ENCODE results near the gene SIRT2. TPM values are rescaled to one million over a fixed set of nuclear protein-coding genes. Genes with fewer than 3 reads are reported as not detected.

SIRT2 gene
- total and polyA plus RNA-seq, 2 of the 13 experiments (the other 11 are each of a cell fraction or from before 2014, with no cell fraction given), result 22.3 to 26.1 TPM

- TF ChIP-seq ZNF382 (CRISPR knock-in tag; IDR thresholded peaks at IDR 0.05; ENCODE audit: borderline replicate concordance) (no peak), ZNF512 (CRISPR knock-in tag; IDR thresholded peaks at IDR 0.05) (no peak), KLF15 (CRISPR knock-in tag; IDR thresholded peaks at IDR 0.05; ENCODE audit: borderline replicate concordance) (no peak), ZNF761 (CRISPR knock-in tag; conservative IDR thresholded peaks at IDR 0.05) (no peak), YEATS2 (CRISPR knock-in tag; IDR thresholded peaks at IDR 0.05; ENCODE audit: borderline replicate concordance) (no peak), ZBTB26 (CRISPR knock-in tag; IDR thresholded peaks at IDR 0.05; ENCODE audit: borderline replicate concordance) (no peak), ZNF501 (CRISPR knock-in tag; IDR thresholded peaks at IDR 0.05) (no peak), GLI4 (CRISPR knock-in tag; IDR thresholded peaks at IDR 0.05; ENCODE audit: borderline replicate concordance) (no peak), ZNF296 (CRISPR knock-in tag; conservative IDR thresholded peaks at IDR 0.05) (no peak), ISX (CRISPR knock-in tag; conservative IDR thresholded peaks at IDR 0.05) (no peak), JUNB (CRISPR knock-in tag; IDR thresholded peaks at IDR 0.05; ENCODE audit: borderline replicate concordance) (no peak), ZNF768 (CRISPR knock-in tag; IDR thresholded peaks at IDR 0.05) (peak; percentile 39; the same call in 1 of the 2 replicates), ELF1 (CRISPR knock-in tag; IDR thresholded peaks at IDR 0.05) (no peak), KDM5B (CRISPR knock-in tag; IDR thresholded peaks at IDR 0.05; ENCODE audit: borderline replicate concordance) (no peak), ZNF878 (CRISPR knock-in tag; IDR thresholded peaks at IDR 0.05) (no peak), SALL1 (CRISPR knock-in tag; IDR thresholded peaks at IDR 0.05) (0 out of 2 replicates have a peak, but pooled peaks have one; percentile 9), MLLT10 (CRISPR knock-in tag; IDR thresholded peaks at IDR 0.05) (no peak)
- TF ChIP-seq, protein P1, sequence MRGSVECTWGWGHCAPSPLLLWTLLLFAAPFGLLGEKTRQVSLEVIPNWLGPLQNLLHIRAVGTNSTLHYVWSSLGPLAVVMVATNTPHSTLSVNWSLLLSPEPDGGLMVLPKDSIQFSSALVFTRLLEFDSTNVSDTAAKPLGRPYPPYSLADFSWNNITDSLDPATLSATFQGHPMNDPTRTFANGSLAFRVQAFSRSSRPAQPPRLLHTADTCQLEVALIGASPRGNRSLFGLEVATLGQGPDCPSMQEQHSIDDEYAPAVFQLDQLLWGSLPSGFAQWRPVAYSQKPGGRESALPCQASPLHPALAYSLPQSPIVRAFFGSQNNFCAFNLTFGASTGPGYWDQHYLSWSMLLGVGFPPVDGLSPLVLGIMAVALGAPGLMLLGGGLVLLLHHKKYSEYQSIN (CRISPR knock-in tag; IDR thresholded peaks at IDR 0.05; ENCODE audit: borderline replicate concordance), result no peak
- TF ChIP-seq, protein P2, sequence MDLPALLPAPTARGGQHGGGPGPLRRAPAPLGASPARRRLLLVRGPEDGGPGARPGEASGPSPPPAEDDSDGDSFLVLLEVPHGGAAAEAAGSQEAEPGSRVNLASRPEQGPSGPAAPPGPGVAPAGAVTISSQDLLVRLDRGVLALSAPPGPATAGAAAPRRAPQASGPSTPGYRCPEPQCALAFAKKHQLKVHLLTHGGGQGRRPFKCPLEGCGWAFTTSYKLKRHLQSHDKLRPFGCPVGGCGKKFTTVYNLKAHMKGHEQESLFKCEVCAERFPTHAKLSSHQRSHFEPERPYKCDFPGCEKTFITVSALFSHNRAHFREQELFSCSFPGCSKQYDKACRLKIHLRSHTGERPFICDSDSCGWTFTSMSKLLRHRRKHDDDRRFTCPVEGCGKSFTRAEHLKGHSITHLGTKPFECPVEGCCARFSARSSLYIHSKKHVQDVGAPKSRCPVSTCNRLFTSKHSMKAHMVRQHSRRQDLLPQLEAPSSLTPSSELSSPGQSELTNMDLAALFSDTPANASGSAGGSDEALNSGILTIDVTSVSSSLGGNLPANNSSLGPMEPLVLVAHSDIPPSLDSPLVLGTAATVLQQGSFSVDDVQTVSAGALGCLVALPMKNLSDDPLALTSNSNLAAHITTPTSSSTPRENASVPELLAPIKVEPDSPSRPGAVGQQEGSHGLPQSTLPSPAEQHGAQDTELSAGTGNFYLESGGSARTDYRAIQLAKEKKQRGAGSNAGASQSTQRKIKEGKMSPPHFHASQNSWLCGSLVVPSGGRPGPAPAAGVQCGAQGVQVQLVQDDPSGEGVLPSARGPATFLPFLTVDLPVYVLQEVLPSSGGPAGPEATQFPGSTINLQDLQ (CRISPR knock-in tag; IDR thresholded peaks at IDR 0.05), result peak; percentile 41; the same call in 1 of the 2 replicates
- TF ChIP-seq, protein P3, sequence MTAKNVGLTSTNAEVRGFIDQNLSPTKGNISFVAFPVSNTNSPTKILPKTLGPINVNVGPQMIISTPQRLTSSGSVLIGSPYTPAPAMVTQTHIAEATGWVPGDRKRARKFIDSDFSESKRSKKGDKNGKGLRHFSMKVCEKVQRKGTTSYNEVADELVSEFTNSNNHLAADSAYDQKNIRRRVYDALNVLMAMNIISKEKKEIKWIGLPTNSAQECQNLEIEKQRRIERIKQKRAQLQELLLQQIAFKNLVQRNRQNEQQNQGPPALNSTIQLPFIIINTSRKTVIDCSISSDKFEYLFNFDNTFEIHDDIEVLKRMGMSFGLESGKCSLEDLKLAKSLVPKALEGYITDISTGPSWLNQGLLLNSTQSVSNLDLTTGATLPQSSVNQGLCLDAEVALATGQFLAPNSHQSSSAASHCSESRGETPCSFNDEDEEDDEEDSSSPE (CRISPR knock-in tag; IDR thresholded peaks at IDR 0.05), result no peak
These were observed 33.2 kb upstream of the SIRT2 start (continued) for GRCh38 chr19:38932425-38933179.

Data from HepG2 (cell line).